GM19240 (cell line): ENCODE measurements around the gene ANKS1B.

Experiments used
- DNase-seq: peaks from one replicate; pipeline ENCODE4 v3.0.0; 2011; ENCODE audit warnings: low spot score; ENCODE audit not compliant: insufficient read length

The ANKS1B gene

DNA sequence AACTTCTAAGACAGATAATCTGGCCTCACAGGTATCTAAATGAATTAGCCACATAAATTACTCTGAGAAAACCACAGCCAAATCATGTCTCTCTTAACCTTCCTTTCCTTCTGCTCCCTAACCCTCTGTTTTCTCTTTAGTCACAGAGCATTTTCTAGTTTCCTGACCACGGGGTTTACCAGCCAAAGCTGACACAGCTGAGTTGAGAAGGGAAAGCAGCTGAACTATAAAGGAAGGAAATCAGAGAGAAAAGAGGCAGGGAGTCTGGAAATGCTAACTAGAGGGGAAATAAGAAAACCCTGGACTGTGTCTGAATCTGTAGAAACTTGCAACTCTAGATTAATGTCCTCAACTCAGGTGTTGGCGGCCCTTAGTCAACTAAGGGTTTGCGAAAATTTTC lies 24.4 kb downstream of the ANKS1B start:
- DNase-seq = no peak

DNA sequence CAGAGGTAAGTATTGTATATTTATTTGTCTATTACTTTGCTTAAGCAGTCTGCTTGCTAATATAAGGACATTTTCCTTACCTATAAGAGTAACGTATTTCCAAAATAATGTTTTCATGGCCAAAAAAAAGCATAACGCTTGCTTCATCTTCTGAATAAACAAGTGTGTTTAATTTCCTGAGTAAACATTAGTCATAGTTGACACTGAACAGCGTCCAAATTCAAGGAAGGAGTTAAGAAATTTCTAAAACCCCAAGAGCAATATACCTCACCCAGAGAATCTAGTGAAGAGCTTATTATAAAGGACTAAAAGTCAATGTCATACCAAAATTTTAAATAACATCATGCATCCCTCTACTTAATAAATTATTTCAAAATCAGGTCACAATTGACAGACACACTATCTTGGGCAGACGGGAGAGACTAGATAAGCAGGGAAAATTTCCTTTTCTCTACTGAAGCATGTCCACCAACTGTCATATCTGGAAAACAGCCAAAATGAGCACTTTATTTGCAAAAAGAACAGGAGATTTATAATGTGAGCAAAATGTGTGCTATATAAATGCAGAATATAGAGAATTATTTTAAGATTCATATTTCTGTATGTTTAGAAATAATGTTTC lies 25.1 kb downstream of the ANKS1B start:
- DNase-seq = no peak

DNA sequence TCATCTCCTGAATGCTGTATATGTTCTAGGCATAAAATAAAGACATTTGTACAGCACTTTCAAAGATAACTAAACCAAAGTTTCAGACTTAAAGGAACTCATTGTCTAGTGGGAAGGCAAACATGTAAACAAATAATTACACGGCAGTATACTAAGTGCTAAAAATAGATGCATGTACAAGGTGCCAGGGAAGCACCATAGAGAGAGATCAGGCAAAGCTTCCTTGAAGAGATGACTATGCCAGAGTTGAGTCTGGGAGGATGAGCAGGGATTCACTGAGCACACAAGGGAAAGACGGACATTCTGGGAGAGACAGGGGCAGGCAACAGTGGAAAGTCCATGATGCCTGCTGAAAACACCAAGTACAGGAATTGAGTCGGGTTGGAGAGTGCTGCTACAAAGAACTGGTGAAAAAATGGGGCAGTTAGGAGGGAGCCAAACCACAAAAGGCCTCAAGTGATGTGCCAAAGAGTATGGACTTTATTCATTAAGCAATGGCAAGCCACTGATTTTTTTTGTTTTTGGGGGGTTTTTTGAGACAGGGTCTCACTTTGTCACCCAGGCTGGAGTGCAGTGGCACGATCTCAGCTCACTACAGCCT lies 26.8 kb downstream of the ANKS1B start:
- DNase-seq = no peak

DNA sequence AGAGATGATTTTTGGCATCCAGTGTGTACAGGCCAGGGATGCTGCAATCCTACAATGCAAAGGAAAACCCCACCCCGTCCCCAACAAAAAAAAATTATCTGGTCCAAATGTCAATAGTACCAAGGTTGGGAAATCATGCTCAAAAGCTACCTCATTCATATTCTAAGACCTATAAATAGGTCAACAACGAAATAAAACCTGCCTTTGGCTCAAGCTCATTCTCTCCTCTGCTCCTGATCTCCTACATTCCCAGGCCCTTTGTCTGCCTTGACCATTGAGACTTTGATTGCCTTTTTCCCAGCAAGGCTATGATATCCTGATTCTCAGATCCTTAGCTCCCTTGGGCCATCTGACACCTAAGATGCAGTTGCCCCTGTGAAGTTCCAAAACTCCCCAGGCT lies 30.0 kb downstream of the ANKS1B start:
- no peak for DNase-seq

DNA sequence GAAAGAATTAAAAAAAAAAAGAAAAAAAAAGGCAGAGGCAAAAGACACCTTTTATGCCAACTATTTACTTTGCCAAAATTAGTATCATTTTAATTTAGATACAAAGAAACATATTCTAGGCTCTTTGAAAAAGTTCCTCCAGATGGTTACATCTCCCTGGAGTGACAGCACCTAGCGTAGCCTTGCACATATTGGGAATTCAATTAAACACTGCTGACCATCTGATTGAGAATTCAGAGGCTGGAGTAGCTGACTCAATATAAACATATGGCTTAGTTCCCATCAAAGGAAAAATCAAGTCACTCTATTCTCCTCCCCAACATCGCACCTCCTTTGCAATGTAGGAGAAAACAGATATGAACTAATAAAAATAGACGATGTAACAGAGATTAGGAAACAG lies 36.4 kb downstream of the ANKS1B start:
- no peak for DNase-seq

DNA sequence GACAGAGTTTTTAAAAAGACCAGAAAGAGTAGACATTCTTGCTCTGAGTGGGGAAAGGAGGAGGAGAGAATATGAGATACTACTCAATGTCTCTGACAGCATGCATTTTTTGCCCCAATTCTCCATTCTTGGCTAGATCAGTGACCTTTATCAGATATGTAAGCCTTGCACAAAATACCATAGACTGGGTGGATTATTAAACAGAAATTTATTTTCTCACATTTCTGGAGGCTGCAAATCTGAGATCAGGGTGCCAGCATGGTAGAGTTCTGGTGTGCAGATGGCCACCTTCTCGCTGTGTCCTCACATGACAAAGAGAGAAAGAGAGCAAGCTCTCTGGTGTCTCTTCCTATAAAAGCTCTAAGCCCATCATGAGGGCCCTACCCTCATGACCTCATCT lies 38.6 kb downstream of the ANKS1B start:
- no peak for DNase-seq

DNA sequence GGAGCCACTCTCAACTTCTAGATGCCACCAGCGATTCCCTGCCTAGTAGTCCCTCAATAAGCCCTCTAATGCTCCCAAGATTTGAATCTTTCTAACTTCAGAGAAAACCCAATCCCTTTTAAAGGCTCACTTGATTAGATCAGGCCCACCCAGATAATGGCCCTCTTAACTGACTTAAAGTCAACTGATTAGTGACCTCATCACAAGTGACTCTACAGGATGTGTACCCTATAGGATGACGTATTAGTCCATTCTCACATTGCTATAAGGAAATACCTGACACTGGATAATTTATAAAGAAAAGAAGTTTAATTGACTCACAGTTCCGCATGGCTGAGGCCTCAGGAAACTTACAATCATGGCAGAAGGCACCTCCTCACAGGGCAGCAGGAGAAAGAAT lies 49.1 kb downstream of the ANKS1B start:
- DNase-seq = no peak

DNA sequence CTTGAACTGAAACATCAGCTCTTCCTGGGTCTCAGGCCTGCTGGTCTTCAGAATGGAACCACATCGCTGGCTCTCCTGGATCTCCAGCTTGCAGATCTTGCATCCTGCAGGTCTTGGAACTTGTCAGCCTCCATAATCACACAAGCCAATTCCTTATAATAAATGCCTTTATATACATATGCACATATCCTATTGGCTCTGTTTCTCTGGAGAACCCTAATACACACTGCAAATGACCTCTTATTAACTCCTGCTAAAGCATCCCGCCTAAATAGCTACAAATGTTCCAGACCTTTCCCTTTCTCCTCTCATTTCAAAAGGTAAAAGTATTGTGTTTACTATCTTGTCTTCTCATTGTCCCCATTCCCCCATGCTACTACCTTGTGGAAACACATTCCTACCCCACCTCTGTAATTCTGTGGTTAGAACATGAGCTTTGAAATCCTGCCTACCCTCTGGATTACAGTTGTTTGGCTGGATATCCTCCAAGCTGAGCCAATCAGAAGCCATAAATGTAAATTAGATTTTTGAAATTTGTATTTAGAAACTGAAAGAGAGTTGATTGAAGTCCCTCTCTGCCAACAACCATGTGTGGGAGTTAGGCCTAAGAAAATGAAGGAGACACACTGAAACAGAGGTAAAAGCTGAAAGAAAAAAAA lies 58.1 kb downstream of the ANKS1B start:
- no peak for DNase-seq

DNA sequence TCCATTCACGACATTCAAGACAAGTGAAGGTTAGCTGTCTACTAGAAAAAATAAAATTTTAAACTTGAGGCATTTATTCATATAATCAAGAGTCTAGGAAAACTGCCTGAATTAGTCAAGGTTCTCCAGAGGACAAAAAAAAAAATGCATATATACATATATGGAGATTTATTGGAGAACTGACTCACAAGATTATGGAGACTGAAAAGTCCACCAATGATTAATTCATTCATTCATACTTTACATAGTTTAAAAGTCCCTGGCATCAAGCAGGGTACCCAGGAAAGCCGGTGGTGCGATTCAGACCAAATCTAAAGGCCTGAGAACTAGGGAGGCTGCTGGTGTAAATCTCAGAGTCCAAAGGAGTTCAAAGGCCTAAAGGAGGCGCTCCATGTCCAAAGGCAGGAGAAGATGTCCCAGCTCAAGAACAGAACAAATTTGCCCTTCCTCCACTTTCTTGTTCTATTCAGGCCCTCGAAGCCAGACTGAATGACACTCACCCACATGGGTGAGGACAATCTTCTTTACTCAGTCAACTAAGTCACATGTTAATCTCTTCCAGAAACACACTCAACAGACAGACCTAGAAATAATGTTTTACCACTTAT lies 64.3 kb downstream of the ANKS1B start:
- no peak for DNase-seq

DNA sequence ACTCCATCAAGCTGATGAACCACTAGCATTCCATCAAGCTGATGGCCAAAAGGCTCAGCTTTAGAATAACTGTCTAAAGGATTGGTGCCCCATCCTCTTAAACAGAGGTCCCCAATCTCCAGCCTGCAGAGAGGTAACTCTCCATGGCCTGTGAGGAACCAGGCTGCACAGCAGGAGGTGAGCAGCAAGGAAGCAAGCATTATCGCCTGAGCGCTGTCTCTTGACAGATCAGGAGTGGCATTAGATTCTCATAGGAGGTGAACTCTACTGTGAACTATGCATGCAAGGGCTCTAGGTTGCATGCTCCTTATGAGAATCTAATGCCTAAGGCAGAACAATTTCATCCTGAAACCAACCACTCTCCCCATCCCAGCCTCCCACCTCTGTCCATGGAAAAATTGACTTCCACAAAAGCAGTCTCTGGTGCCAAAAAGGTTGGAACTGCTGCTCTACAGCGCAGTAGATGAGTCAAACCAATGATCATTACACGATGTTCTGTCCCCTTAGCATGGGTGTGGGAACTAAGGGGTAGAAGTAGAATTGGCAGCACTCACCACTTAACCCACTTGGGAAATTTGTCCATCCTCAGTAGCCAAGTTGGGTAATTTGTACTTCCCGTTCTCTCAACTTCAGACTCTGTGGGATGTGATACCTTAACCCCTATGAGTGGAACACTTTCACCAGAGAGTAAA lies 66.9 kb downstream of the ANKS1B start:
- no peak for DNase-seq

DNA sequence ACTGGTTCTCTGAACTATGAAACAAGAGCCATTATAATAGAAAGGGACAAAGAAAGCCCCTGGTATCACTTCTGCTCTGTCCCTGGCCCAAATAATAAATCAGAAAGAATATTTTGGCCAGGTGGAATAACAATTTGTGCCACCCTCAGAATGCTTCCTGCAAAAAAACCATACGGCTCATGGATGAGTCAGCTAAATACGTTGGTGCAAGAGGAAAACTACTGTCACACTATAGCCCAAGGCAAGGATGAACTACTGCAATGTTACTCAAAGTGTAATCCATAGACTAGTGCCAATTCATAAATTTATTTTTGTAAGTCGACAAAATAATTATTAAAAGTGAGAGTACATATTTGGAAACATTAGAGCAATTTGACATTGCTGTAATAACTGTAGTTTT lies 68.2 kb downstream of the ANKS1B start:
- DNase-seq = no peak

DNA sequence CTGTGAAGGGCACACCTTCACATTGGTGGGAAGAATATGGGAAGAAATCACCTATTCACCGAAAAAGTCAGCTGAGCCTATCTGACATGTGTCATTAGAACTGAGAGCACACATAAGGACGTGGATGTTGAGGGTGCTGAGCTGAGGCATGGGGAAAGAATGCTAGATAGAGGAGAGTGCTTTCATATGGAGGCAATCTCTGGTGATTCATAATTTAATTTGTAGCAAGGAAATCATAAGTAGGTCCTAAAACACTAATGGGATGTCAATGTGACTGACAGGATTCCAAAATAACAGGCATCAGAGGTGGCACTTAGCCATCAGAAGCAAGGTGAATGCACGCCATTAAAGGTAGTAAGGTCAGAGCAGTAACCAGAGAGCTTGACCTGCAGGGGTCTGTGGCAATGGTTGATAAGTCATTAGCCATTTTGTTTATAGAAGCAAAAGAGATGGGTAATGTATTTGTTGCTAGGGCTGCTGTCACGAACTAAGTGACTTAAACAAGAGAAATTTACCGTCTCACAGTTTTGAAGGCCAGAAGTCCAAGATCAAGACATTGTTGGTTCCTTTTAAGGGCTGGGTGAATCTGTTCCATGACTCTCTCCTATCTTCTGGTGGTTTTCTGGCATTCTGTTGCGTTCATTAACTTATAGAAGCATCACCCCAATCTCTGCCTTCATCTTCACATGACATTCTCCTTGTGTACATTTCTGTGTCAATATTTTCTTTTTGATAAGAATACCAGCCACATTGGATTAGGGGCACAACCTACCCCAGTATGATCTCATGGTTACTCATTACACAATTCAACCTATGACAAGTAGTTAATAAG lies 69.3 kb downstream of the ANKS1B start:
- DNase-seq = no peak

DNA sequence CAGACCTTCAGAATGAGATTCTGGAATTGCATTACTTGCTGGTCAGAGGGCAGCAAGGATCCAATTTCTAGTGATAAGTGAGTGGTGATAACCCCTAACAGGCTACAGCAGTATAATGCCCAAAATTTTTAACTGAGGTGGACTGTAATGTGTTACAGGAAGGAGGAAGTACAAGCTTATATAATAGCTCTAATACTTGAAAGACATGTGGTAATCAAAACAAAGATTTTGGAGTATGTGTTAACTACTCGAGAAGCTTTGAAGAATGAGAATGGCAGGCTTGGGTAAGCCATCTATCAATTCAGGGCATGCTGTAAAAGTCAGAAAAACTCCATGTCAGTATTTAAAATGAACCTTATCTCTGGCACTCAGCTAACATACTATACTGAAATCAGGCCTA lies 70.5 kb downstream of the ANKS1B start:
- DNase-seq = no peak

DNA sequence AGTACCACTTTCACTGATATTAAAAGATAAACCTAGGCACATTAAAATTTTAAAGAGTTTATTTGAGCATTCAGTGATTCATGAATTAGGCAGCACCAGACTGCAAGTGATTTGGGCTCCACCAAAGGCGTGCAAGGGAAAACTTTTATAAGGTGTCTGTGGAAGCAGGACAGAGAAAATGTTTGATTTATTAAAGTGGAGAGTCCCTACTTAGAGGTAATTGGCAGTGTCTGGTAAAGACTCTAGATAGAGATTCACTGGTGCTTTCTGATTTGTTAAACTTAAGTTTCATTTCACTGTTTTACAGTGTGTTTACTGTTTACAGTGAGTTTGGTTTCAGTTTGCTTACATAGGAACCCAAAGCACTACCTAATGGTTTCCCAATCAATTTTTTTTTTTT lies 72.8 kb downstream of the ANKS1B start:
- DNase-seq = peak; percentile 7

DNA sequence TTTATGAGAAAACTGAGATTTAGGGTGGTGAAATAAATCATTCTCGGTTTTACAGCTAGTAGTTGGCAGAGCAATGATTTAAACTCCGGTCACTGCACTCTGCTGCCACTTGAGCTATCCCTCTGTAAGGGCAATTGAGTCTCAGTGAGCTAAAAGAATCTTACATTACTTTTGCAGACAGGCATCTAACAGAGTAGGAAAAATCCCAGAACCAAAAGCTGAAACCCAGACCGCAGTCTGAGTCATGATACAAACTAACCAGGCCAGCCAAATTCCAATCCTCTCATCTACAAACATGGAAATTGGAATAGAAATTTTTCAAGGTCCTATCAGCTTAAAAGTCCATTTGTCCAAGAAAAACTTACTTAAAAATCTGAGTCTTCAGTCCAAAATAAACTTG lies 73.7 kb downstream of the ANKS1B start:
- DNase-seq = no peak

DNA sequence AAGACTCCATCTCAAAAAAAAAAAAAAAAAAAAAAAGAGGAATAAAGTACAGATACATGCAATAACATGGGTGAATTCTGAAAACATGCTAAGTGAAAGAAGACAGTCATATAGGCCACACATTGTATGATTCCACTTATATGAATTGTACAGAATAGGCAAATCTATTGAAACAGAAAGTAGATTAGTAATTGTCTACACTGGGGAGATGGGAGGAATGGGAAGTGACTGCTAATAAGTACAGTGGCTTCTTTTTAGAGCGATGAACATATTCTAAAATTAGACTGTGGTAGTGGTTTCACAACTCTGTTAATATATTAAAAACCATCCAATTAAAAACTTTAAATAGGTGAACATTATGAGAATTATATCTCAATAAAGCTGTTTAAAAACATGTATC lies 74.4 kb downstream of the ANKS1B start:
- DNase-seq = no peak

DNA sequence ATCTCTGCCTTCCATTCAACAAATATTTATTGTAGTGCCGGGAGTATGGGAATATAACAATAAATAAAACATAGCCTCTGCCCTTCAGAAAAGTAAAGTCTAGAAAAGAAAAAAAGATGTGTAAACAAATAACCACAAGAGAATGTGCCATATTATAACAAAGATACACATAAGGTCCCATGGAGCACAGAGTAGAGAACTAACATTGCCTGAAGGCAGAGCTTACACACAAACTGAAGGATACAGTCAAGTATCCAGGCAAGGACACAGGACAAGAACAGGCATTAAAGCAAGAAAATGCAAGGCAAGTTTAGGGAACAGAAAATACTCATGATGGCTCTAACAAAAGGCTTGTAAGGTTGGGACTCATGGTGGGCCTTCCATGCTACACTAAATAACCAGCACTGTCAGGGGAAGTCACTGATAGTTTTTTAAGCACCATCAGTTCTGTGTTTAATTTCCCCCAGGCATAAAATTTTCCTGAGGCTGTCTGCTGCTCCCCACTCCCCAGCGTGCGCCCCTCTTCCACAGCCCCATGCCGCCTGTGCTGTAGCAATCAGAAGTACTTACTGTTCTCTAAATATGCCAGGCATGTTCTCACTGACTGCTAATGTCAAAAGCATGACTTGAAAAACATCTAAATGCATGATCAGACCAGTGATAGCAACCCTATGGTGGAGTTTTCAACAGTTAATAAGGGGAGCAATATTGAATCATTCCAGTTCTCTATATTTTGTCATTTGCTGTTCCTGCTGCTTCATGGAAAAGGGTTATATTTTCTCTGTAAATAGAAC lies 77.8 kb downstream of the ANKS1B start:
- DNase-seq = no peak

DNA sequence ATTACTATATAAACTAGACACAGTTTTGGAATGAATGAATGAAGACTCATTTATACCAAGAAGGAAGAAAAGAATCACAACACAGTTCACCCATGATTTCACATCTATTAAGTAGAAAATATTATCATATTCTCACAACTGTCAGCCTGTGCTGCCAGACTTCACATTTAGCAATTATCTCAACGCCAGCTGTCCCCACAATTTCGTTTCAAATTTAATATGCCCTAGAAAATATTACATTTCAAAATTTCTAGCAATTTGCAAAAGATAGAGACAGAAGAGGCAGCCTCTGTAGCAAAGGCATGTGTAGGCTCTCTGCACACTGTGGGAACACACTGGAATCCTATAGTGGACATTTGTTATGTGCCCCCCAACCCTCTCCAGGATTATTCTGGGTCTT lies 83.6 kb downstream of the ANKS1B start:
- DNase-seq = no peak

DNA sequence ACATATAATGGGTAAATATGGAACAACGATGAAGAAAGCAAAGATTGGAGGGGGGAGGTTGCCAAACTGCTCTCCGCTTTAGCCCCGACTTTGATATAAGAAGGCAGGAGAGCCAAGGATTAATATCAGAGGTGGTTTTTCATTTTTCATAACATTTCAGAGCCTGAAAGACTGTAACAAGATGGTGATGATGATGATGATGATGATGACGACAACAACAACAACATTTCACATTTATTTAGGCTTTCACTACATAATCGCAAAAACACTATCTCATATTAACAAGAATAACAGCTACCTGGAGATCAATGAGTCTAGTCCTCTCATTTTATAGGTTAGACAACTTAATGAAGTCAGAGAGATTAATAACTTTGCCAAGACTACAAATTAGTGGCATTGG lies 86.1 kb downstream of the ANKS1B start:
- no peak for DNase-seq

DNA sequence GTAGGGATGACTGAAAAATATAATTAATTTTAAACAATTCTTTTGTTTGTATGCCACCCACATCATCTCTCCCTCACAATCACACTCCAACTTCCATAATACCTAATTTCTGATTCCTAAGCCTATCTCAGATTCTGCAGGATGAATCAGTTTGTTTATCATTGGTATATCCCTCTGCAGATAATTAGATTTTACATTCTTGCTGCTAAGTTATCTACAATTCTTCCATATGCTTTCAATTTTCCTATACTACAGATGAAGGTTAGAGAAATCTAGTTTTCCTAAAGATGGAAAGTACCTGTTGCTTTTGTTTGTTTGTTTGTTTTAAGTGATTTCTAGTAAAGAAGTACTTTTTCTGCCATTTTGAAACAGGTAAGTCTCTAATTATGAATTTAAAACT lies 105.3 kb downstream of the ANKS1B start:
- DNase-seq = no peak
